HepG2 (cell line): Measurements from ENCODE around the gene NMRAL1. TPM values are rescaled to one million over a fixed set of nuclear protein-coding genes. Genes with fewer than 3 reads are reported as not detected.

Experiments
- ASH2L ChIP-seq: fragments of 300-600, 200-600 bp; sonication (generic); IDR thresholded peaks from 2 replicates; pipeline ENCODE4 v1.7.0; 2017; ENCODE audit warnings: low read depth, mild to moderate bottlenecking, moderate library complexity, mixed read lengths, low read length; ENCODE audit not compliant: insufficient read length
- CREB3 ChIP-seq: sonication (generic); formaldehyde crosslinking; IDR thresholded peaks from 2 replicates; pipeline ENCODE4 v1.5.0; 2020; ENCODE audit warnings: missing genetic modification reagents
- DMAP1 ChIP-seq: IDR thresholded peaks from 2 replicates; pipeline ENCODE4 v1.6.1; 2016
- FOXJ3 ChIP-seq: sonication (generic); formaldehyde crosslinking; IDR thresholded peaks from 2 replicates; pipeline ENCODE4 v1.4.0; 2020; ENCODE audit warnings: missing genetic modification reagents, mild to moderate bottlenecking, borderline replicate concordance
- IRF1 ChIP-seq: sonication (generic); formaldehyde crosslinking; IDR thresholded peaks from 2 replicates; pipeline ENCODE4 v1.4.0; 2020; ENCODE audit warnings: low read depth, mild to moderate bottlenecking, missing genetic modification reagents
- MBNL3 ChIP-seq: fragments of 250-450 bp; sonication (Bioruptor Pico); conservative IDR thresholded peaks from 2 replicates; pipeline ENCODE4 v1.8.0; 2022; ENCODE audit warnings: mild to moderate bottlenecking, inconsistent platforms
- MLLT10 ChIP-seq: sonication (generic); formaldehyde crosslinking; IDR thresholded peaks from 2 replicates; pipeline ENCODE4 v1.4.0; 2020; ENCODE audit warnings: missing genetic modification reagents
- MXI1 ChIP-seq: IDR thresholded peaks from 3 replicates; pipeline ENCODE4 v1.6.1; 2012; ENCODE audit warnings: low read depth, low read length, inconsistent platforms, borderline replicate concordance
- RBFOX2 ChIP-seq: fragments of 200-400 bp; formaldehyde crosslinking; IDR thresholded peaks from 2 replicates; pipeline ENCODE4 v1.6.1; 2017; ENCODE audit warnings: low read depth, mild to moderate bottlenecking, low read length
- TP53 ChIP-seq: sonication (generic); formaldehyde crosslinking; conservative IDR thresholded peaks from 2 replicates; pipeline ENCODE4 v1.4.0; 2020; ENCODE audit warnings: missing genetic modification reagents
- ZNF136 ChIP-seq: sonication (generic); formaldehyde crosslinking; IDR thresholded peaks from 2 replicates; pipeline ENCODE4 v1.8.1; 2022; ENCODE audit warnings: low read depth, mild to moderate bottlenecking, moderate library complexity, missing genetic modification reagents
- ZNF20 ChIP-seq: sonication (generic); formaldehyde crosslinking; IDR thresholded peaks from 2 replicates; pipeline ENCODE4 v1.4.0; 2020; ENCODE audit warnings: mild to moderate bottlenecking, moderate library complexity, missing genetic modification reagents
- ZNF235 ChIP-seq: sonication (generic); formaldehyde crosslinking; IDR thresholded peaks from 2 replicates; pipeline ENCODE4 v1.8.1; 2023; ENCODE audit warnings: mild to moderate bottlenecking, missing genetic modification reagents, borderline replicate concordance
- ZNF446 ChIP-seq: sonication (generic); formaldehyde crosslinking; IDR thresholded peaks from 2 replicates; pipeline ENCODE4 v1.5.0; 2020; ENCODE audit warnings: mild to moderate bottlenecking, missing genetic modification reagents
- ZNF547 ChIP-seq: sonication (generic); formaldehyde crosslinking; IDR thresholded peaks from 2 replicates; pipeline ENCODE4 v1.5.1; 2020; ENCODE audit warnings: mild to moderate bottlenecking, missing genetic modification reagents
- polyA plus RNA-seq, 8 experiments: library from polyadenylated mRNA; depleted of rRNA in 3 of 8; stranded (reverse) in 7 of 8; unstranded in 1 of 8; fragments of >200 nt; fragmentation: Illumina TruSeq in 4 of 8; extraction: Trizol in 4 of 8; gene quantifications; 2 replicates each; pipeline versions ENCODE4 v1.2.1 to v1.2.3, GENCODE V29; 2011 to 2016; ENCODE audit warnings: low read depth in 4 of 8, missing spikeins in 1 of 8, mixed read lengths in 1 of 8; ENCODE audit not compliant: insufficient read depth in 1 of 8
- total RNA-seq, 5 experiments: library from RNA; depleted of rRNA; stranded (reverse); fragments of >200 nt; fragmentation: Illumina TruSeq; extraction: Trizol; gene quantifications; 2 replicates each; pipeline ENCODE4 v1.2.3, GENCODE V29; 2016; ENCODE audit warnings: low read depth in 1 of 5
- TF ChIP-seq, protein P1 (sequence below): sonication (generic); formaldehyde crosslinking; IDR thresholded peaks from 2 replicates; pipeline ENCODE4 v1.9.0; 2021; ENCODE audit warnings: missing genetic modification reagents, mild to moderate bottlenecking, borderline replicate concordance
- TF ChIP-seq, protein P2 (sequence below): sonication (generic); formaldehyde crosslinking; IDR thresholded peaks from 2 replicates; pipeline ENCODE4 v1.4.0; 2020; ENCODE audit warnings: missing genetic modification reagents
- TF ChIP-seq, protein P3 (sequence below): IDR thresholded peaks from 2 replicates; pipeline ENCODE4 v1.6.1; 2016; ENCODE audit warnings: low read depth, missing genetic modification reagents, missing compliant biosample characterization

NMRAL1 gene
- total and polyA plus RNA-seq, 2 of the 13 experiments (the other 11 are each of a cell fraction or from before 2014, with no cell fraction given), result 30.8 to 33.1 TPM

- TF ChIP-seq, protein P1, sequence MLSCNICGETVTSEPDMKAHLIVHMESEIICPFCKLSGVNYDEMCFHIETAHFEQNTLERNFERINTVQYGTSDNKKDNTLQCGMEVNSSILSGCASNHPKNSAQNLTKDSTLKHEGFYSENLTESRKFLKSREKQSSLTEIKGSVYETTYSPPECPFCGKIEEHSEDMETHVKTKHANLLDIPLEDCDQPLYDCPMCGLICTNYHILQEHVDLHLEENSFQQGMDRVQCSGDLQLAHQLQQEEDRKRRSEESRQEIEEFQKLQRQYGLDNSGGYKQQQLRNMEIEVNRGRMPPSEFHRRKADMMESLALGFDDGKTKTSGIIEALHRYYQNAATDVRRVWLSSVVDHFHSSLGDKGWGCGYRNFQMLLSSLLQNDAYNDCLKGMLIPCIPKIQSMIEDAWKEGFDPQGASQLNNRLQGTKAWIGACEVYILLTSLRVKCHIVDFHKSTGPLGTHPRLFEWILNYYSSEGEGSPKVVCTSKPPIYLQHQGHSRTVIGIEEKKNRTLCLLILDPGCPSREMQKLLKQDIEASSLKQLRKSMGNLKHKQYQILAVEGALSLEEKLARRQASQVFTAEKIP (CRISPR knock-in tag), result no peak
- TF ChIP-seq FOXJ3, result no peak
- no peak for TF ChIP-seq CREB3 (CRISPR knock-in tag)
- no peak; the same call in 1 of the 2 replicates for TF ChIP-seq ZNF235 (CRISPR knock-in tag)
- TF ChIP-seq MBNL3 (CRISPR knock-in tag), result no peak
- TF ChIP-seq TP53 (CRISPR knock-in tag), result no peak
- peak; percentile 78 for TF ChIP-seq DMAP1 (CRISPR knock-in tag)
- peak; percentile 100 for TF ChIP-seq RBFOX2
- no peak; the same call in 1 of the 2 replicates for TF ChIP-seq ZNF20 (CRISPR knock-in tag)
- no peak; the same call in 1 of the 2 replicates for TF ChIP-seq ZNF547
- TF ChIP-seq, protein P2, sequence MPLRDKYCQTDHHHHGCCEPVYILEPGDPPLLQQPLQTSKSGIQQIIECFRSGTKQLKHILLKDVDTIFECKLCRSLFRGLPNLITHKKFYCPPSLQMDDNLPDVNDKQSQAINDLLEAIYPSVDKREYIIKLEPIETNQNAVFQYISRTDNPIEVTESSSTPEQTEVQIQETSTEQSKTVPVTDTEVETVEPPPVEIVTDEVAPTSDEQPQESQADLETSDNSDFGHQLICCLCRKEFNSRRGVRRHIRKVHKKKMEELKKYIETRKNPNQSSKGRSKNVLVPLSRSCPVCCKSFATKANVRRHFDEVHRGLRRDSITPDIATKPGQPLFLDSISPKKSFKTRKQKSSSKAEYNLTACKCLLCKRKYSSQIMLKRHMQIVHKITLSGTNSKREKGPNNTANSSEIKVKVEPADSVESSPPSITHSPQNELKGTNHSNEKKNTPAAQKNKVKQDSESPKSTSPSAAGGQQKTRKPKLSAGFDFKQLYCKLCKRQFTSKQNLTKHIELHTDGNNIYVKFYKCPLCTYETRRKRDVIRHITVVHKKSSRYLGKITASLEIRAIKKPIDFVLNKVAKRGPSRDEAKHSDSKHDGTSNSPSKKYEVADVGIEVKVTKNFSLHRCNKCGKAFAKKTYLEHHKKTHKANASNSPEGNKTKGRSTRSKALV (CRISPR knock-in tag), result no peak
- TF ChIP-seq ZNF136, result no peak
- TF ChIP-seq MLLT10 (CRISPR knock-in tag), result no peak
- no peak for TF ChIP-seq ASH2L
- TF ChIP-seq MXI1, result peak; percentile 68; the same call in 1 of the 3 replicates
- 0 out of 2 replicates have a peak, but pooled peaks have one; percentile 43 for TF ChIP-seq IRF1 (CRISPR knock-in tag)
- no peak for TF ChIP-seq ZNF446 (CRISPR knock-in tag)
- TF ChIP-seq, protein P3, sequence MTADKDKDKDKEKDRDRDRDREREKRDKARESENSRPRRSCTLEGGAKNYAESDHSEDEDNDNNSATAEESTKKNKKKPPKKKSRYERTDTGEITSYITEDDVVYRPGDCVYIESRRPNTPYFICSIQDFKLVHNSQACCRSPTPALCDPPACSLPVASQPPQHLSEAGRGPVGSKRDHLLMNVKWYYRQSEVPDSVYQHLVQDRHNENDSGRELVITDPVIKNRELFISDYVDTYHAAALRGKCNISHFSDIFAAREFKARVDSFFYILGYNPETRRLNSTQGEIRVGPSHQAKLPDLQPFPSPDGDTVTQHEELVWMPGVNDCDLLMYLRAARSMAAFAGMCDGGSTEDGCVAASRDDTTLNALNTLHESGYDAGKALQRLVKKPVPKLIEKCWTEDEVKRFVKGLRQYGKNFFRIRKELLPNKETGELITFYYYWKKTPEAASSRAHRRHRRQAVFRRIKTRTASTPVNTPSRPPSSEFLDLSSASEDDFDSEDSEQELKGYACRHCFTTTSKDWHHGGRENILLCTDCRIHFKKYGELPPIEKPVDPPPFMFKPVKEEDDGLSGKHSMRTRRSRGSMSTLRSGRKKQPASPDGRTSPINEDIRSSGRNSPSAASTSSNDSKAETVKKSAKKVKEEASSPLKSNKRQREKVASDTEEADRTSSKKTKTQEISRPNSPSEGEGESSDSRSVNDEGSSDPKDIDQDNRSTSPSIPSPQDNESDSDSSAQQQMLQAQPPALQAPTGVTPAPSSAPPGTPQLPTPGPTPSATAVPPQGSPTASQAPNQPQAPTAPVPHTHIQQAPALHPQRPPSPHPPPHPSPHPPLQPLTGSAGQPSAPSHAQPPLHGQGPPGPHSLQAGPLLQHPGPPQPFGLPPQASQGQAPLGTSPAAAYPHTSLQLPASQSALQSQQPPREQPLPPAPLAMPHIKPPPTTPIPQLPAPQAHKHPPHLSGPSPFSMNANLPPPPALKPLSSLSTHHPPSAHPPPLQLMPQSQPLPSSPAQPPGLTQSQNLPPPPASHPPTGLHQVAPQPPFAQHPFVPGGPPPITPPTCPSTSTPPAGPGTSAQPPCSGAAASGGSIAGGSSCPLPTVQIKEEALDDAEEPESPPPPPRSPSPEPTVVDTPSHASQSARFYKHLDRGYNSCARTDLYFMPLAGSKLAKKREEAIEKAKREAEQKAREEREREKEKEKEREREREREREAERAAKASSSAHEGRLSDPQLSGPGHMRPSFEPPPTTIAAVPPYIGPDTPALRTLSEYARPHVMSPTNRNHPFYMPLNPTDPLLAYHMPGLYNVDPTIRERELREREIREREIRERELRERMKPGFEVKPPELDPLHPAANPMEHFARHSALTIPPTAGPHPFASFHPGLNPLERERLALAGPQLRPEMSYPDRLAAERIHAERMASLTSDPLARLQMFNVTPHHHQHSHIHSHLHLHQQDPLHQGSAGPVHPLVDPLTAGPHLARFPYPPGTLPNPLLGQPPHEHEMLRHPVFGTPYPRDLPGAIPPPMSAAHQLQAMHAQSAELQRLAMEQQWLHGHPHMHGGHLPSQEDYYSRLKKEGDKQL (CRISPR knock-in tag), result no peak
These were observed 48.9 kb downstream of the NMRAL1 start, which contains the start of gene DNAJA3 (continued) for GRCh38 chr16:4425378-4426020.
